HG03095 (cell line): ENCODE data around the gene CLEC2A.
A peak's percentile ranks its signal among the peaks of the same experiment; 100 is the strongest.
"Not testable (repeated sequence)": the region's sequence is repeated elsewhere in the genome, so short reads cannot be mapped to it uniquely, and the experiment has no call there.

Source experiments
- ATAC-seq: cut with Tn5 transposase; IDR thresholded peaks from one replicate; pipeline ENCODE4 v1.9.1; 2021; ENCODE audit warnings: moderate library complexity; ENCODE audit not compliant: unreplicated experiment

Gene CLEC2A, protein sequence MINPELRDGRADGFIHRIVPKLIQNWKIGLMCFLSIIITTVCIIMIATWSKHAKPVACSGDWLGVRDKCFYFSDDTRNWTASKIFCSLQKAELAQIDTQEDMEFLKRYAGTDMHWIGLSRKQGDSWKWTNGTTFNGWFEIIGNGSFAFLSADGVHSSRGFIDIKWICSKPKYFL

GRCh38 chr12:9932270-9932669, at the start of gene CLEC2A:
TSS of gene CLEC2A (minus strand) at chr12:9932370. CDS start at chr12:9932329, 41 bp downstream.
- ATAC-seq, result no peak

- no peak for ATAC-seq
Measured at GRCh38 chr12:9980126-9980525, 48.0 kb upstream of the CLEC2A start.

GRCh38 chr12:9977916-9978315, 45.7 kb upstream of the CLEC2A start:
- ATAC-seq, result no peak

DNA sequence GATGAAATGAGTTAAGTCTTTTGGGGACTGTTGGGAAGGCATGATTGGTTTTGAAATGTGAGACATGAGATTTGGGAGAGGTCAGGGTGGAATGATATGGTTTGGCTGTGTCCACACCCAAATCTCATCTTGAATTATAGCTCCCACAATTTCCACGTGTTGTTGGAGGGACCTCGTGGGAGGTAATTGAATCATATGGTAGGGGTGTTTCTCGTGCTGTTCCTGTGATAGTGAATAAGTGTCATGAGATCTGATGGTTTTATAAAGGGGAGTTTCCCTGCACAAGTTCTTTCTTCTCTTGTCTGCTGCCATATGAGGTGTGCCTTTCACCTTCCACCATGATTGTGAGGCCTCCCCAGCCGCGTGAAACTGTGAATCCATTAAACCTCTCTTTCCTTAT, 44.5 kb upstream of the CLEC2A start:
- ATAC-seq, result not testable (repeated sequence)

DNA sequence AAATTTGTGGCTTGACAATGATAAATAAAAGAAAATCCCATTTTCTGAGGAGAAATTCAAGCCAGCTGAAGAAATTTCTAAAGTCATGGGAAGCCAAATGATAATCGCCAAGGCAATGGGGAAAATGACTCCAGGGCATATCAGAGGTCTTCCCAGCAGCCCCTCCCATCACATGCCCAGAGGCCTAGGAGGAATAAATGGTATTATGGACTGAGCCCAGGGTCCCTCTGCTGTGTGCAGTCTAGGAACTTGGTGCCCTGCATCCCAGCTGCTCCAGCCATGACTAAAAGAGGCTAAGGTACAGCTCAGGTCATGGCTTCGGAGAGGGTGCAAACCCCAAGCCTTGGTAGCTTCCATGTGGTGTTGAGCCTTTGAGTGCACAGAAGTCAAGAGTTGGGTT, 43.4 kb upstream of the CLEC2A start:
- ATAC-seq, result no peak

DNA sequence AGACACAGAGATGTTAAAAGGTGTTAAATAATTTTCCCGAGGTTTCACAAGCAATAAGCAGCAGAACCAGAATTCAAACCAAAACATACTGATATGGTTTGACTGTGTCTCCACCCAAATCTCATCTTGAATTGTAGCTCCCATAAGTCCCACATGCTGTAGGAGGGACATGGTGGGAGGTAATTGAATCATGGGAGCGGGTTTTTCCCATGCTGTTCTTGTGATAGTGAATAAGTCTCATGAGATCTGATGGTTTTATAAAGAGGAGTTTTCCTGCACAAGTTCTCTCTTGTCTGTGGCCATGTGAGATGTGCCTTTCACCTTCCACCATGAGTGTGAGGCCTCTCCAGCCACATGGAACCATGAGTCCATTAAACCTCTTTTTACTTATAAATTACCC, 42.6 kb upstream of the CLEC2A start:
- ATAC-seq, result not testable (repeated sequence)

DNA sequence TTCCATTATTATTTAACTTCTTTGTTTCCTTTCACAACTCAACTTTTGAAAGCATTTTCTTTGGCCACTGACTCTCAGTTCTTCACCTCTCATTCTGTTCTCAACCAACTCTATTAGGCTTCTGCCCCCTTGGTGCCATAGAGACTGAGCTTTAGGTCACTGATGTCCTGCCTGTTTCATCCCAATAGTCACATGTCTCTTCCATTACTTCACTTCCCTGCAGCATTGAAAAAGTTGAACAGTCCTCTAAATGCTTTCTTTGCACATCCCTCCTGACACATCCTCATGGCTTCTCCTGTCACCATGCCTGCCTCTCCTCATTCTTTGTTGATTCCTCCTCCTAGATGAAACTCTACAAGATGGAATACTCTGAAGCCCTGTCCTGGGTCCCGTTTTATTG, 41.8 kb upstream of the CLEC2A start:
- ATAC-seq, result no peak

DNA sequence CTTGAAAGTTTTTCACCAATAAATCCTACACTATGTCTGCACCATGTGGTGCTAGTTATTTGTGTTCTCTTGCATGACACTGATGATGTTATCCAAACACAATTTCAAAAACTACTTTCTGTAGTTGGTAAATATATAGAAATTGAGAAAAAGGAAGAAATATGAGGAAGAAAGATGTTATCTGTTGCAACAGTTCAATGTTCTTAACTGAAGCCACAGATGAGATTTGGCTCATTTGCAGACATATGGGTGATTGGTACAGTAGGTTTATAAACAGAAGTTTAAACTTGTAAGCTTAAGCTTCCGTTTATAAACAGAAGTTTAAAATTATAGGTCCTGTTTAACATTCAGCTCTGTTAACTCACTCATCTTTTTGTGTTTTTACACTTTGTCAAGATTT, 39.0 kb upstream of the CLEC2A start, which contains the start of gene CLEC12A:
Gene CLEC12A, plus strand, starts transcription at position 229 of the 400 bp plus-strand sequence. CDS start 188 bp downstream, outside the sequence.
- ATAC-seq, result no peak

DNA sequence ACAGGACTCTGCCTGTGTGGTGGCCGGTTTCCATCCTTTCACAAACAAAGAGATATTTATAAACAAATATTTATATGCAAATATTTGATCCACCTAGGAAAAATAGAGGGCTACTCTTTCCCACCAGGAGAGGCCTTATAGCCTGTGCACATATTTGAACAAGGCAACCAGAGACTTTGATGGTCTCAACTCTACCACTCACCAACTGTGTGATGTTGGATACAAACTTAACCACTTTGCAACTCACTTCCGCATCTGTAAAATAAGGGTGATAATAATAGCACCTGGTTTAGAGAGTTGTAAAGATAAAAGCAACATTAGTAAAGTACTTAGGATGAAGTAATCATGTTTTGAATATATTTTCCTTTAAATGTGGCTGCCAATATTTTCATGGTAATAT, 37.5 kb upstream of the CLEC2A start:
- no peak for ATAC-seq

DNA sequence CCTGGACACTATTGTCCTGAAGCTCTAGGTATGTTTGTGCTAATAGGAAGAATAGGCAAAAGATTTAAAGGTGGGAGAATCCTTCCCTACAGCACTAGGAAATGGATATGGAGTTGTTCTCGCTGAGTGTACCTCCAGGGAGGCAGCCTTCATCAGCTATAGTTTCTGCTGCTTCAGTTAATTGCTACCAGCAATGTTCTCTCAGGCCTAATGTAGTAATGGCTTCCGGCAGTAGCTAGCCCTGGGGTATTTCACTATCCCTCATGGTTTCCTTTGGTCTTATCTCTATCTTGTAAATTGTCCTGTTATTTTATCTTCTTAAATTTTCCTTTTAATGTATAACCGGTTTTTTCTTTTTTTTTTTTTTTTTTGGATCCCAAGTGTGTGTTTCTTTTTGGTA, 29.7 kb upstream of the CLEC2A start:
- ATAC-seq, result no peak

GRCh38 chr12:9961106-9961505, 28.9 kb upstream of the CLEC2A start:
- no peak for ATAC-seq

DNA sequence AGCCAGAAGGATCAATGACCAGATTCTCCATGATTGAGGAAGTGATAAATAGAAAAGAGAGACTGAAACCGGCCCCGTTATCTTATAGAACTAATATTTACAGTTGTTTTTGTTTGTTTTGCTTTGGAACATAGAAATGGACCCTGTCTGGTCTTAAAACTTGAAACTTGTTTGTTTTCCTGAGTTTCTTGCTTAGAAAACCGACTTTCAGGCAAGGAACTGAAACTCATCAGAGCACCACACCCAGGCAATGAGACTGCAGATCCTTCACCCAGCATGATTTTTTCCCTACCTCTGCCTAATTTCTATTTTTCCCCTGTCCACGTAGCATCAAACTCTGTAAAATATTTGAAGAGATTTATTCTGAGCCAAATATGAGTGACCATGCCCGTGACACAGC, 28.4 kb upstream of the CLEC2A start:
- ATAC-seq, result no peak

GRCh38 chr12:9957834-9958233, 25.7 kb upstream of the CLEC2A start:
- ATAC-seq, result no peak

DNA sequence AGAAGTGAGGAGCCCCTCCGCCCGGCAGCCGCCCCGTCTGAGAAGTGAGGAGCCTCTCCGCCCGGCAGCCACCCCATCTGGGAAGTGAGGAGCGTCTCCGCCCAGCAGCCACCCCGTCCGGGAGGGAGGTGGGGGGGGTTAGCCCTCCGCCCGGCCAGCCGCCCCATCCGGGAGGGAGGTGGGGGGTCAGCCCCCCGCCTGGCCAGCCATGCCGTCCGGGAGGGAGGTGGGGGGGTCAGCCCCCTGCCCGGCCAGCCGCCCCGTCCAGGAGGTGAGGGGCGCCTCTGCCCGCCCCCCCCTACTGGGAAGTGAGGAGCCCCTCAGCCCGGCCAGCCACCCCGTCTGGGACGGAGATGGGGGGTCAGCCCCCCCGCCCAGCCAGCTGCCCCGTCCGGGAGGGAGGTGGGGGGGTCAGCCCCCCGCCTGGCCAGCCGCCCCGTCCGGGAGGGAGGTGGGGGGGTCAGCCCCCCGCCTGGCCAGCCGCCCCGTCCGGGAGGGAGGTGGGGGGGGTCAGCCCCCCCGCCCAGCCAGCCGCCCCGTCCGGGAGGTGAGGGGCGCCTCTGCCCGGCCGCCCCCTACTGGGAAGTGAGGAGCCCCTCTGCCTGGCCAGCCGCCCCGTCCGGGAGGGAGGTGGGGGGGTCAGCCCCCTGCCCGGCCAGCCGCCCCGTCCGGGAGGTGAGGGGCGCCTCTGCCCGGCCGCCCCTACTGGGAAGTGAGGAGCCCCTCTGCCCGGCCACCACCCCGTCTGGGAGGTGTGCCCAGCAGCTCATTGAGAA, 21.0 kb upstream of the CLEC2A start:
- ATAC-seq, result not testable (repeated sequence)

GRCh38 chr12:9951026-9951675, 19.0 kb upstream of the CLEC2A start:
- no peak for ATAC-seq

DNA sequence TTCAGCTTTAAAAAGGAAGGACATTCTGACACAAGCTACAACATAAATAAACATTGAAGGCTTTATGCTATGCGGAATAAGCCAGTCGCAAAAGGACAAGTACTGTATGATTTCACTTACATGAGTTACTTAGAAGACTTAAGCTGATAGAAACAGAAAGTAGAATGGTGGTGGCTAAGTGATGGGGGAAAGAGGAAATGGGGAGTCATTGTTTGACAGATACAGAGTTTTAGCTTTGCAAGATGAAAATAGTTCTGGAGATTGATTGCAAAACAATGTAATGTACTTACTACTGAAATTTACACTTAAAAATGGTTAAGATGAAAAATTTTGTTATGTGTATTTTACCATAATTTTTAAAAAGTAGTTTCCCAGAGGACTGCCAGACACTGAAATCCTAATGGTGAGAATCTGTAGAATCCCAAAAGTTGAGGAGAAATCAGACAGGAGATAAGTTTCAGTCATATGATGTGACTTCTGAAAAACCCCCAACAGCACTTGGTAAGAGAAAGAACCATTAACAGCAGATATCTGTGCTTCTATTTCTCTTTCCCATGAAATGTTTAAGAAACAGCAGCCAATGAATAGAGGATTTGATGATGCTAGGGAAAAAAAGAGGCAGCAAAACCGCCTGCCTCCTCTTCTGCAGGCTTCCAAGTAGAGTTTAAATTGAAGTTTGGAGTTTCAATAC, 16.6 kb upstream of the CLEC2A start:
- ATAC-seq, result peak; percentile 92

DNA sequence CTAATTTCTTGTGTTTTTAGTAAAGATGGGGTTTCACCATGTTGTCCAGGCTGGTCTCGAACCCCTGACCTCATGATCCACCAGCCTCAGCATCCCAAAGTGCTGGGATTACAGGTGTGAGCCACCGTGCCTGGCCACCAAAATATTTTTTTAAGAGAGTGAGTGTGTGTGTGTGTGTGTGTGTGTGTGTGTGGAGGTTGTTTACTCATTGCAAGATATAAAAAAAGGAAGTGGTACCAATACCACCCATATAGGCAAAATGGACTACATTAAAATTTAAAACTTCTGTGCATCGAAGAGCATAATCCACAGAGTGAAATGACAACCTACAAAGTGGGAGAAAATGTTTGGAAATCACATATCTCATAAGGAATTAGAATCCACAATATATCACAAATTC, 15.5 kb upstream of the CLEC2A start:
- no peak for ATAC-seq

DNA sequence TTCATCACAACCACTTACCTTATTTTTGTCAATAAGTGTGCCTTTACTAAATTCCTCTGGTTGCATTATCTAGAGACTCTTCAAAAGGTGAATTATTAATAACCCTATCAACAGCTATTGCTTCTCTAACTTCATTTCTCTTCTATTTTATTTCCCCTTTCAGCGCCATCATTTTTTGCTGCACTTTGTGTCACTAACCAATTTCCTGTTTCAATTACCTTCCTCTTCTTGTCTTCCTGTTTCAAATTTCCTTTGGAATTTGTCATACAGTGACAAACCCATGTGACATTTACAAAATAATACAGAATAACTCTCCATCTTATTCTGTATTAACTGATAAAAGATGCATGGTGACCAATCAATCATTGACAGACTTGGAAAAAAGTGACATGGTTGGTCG, 12.2 kb upstream of the CLEC2A start:
- no peak for ATAC-seq

- ATAC-seq, result no peak
Measured at GRCh38 chr12:9943240-9943639, 11.1 kb upstream of the CLEC2A start.

- no peak for ATAC-seq
Measured at GRCh38 chr12:9941838-9942237, 9.7 kb upstream of the CLEC2A start.

- no peak for ATAC-seq
Measured at GRCh38 chr12:9940375-9940774, 8.2 kb upstream of the CLEC2A start.
